ENCODE measurements around the gene CA12.
"Not testable (repeated sequence)": the region's sequence is repeated elsewhere in the genome, so short reads cannot be mapped to it uniquely, and the experiment has no call there.

CA12 gene

DNA sequence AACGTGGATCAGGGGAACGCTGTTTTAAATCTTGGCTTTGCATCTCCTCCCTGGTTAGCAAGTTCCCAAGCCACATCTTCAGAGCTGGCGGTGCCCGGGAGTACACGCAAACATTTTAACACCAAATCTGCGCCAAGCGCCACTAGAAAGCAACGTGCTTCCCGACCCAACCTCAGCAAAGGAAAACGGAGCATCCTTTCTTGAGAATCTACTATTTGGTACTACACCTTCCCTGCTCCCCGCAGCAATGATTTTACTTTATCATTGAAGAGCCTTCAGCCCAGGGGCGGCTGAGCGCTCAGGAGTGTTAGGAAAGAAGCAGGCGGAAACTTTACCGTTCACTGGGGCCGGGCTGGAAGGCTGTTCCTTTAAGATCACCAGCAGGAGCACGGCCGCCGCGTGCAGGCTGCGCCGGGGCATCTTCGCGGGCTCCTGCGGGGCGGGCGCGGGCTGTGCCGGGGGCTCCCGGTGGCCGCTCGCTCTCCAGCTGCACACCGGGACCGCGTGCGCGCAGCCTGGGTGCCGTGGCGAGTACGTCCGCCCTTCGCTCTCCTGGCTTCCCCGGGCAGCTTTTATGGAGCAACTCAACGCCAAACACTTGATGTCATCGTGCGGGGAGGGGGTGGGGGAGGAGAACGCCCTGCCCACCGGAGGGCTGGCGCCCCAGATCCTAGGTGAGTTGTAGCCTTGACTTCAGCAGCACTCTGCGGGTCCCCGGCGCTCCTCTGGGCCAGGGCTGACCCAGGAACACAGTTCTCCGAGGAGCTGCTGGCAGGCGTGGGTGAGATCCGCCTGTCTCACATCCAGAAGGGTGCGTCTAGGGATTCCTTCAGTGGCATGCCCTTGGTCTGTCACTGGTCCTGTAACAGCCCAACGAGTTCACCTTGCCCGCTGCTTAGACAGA, at the start of gene CA12:
Gene CA12, minus strand, starts transcription at position 546 of the 904 bp plus-strand sequence. Its CDS starts 126 bp downstream, at position 420.
- no peak for DNase-seq (ENCODE audit: low read depth)

DNA sequence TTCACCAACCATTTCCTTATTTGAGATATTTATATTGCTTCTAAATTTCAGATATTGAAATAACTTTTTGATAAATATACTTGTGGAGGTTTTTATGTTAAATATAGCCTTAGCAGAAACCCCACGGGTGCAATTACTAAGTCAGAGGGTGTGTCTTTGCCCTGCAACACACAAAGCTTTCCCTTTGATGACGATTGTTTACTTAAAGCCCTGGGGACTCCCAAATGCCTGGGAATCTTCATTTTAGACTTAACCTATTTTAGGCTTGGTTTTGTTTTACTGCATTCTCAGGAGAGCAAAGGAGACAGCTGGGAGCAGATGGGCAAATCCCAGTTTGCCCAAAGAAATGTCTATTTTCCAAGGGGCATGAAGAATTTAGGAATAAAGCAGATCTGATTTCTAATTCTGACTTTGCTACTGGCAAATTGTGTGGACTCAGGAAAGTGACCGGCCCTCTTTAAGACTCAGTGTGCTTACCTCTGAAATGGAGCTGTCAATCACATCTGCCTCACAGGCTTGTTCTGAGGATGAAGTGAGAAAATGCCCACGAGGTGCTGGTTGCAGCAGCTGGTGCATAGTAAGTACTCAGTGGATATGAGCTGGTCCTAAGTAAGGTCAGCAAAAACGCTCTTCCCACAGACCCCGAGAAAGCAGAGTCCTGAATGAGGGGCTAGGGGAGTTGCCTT, 49.3 kb upstream of the CA12 start:
- DNase-seq (ENCODE audit: low read depth): no peak

DNA sequence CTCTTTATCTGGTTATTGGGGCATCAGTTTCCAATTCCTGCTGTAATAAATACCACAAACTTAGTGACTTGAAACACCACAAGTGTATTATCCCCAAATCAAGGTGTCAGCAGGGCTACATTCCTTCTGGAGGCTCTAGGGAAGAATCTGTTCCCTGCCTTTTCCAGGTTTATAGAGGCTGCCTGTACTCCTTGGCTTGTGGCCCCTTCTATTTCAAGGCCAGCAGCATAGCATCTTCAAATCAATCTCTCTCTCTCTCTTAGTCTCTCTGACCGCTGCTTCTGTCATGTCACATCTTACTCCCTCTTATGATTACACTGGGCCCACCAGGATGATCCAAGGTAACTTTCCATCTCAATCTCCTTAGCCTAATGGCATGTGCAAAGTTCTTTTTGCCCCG, 44.9 kb upstream of the CA12 start:
- DNase-seq (ENCODE audit: low read depth): no peak

DNA sequence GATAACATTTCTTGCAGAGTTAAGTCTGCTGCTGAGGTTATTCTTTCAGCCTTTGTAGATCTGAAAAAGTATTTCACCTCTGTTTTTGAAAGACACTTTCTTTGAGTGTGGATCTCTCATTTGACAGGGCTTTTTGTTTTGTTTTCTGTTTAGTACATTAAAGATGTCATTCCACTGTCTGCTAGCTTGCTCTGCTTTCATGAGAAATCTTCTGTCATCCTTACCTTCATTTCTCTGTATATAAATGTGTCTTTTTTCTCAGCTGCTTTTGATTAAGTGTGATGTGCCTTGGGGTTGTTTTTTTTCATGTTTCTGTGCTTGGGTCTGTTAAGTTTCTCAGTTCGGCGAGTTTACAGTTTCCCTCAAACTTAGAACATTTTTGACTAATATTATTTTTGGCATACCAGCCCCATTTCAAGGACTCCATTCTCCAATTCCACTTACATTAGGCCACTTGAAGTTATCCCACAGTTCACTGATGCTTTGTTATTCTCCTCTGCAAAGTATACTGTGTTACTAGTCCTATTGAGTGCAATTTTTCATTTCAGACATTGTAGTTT, 43.9 kb upstream of the CA12 start:
- DNase-seq (ENCODE audit: low read depth): no peak

DNA sequence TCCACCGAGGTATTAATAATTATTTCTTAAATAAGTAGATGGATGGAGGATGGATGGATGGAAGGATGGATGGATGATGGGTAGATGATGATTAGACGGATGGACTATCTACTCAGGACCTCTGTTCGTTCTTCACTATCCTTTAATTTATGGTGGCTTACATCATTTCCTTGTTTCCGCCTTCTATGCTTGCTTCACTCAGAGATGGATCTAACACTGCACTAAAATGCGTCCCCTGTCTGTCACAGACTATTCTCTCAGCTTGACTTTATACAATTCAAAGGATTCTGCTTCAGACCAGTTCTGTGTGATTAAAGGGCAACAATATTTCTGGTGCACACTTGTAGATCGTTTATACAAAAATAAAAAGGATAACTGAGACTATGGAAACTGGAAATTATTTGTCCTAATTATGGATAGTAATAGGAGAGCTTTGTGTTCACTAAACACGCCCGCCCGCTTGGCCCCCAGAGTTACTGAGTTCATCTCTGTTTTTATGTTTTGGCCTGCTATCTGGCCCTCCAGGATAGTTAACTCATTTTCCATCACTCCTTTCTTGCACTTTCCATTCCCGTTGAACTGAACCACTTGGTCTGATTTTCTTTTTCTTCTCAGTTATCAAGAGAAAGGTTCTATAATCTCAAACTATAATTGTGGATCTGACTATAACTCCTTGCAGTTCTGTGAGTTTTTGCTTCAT, 41.4 kb upstream of the CA12 start:
- no peak for DNase-seq (ENCODE audit: low read depth)

DNA sequence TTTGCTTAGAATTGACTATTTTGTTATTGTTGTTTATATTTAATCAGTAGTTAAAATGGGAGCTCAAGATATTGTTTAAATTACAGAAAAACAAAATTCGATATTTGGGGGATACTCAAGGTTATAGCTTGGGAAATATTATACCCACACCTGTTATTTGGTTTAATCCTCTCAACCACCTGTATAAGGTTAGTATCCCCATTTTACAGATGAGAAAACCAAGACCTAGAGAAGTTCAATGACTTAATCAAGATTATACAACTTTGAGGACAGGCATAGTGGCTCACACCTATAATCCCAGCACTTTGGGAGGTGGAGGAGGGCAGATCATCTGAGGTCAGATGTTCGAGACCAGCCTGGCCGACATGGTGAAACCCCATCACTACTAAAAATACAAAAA, 39.8 kb upstream of the CA12 start:
- DNase-seq (ENCODE audit: low read depth): no peak

DNA sequence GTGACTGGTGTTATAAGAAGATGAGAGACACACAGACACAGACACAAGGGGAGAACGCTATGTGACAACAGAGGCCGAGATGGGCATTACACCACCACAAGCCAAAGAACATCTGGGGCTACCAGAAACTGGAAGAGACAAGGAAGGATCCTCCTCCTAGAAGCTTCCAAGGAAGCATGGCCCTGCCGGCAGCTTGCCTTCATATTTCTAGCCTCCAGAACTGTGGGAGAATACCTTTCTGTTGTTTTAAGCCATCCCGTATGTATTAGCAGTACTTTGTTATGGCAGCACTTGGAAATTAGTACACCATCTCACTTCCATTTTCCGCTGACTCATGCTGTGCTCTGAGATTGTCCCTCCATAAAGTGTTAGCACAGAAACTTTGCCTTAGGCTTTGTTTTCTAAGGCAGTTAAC, 38.7 kb upstream of the CA12 start:
- DNase-seq (ENCODE audit: low read depth): no peak

DNA sequence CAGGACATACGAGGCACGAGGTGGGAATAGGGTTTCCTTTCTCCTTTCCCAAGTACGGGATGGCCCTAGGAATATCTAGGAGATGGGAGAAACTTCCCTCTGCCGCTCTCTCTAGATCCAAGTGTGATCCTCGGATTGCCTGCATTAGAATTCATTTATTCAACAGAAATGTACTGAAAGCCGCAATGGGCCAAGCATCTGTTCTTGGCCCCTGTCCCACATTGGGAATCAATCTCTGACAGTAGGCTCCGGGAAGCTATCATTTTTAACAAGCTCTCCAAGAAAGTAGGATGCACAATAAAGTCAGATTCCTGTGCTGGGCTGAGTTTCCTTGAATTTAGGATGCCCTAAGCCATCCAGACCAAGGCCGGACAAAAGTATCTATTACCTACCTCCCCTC, 37.2 kb upstream of the CA12 start:
- no peak for DNase-seq (ENCODE audit: low read depth)

DNA sequence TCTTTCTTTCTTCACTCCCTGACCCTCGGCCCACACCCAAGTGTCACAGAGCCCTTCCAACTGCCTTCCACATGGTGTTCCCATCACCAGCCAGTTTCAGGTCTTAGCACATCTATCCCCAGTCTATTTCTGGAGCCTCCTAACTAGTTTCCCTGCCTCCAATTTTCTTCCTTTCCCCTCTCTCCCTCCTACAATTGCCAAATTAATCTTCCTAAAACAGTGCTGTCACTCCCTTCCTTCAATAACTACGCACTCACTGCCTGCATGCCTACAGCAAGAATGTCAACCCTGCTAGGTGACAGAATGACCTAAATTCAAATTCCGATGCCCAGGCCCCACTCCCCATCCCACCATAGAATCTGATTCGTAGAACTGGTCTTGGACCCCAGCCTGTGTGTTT, 36.1 kb upstream of the CA12 start:
- no peak for DNase-seq (ENCODE audit: low read depth)

DNA sequence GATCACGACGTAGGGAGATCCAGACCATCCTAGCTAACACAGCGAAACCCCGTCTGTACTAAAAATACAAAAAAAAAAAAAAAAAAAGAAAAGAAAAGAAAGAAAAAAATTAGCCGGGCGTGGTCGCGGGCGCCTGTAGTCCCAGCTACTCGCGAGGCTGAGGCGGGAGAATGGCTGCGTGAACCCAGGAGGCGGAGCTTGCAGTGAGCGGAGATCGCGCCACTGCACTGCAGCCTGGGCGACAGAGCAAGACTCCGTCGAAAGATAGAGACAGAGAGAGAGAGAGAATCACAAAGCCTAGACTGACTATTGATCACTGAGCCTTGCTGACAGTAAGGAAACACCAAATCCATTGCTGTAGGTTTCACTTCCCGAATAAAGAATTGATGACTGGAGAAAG, 35.6 kb upstream of the CA12 start:
- not testable (repeated sequence) for DNase-seq (ENCODE audit: low read depth)

DNA sequence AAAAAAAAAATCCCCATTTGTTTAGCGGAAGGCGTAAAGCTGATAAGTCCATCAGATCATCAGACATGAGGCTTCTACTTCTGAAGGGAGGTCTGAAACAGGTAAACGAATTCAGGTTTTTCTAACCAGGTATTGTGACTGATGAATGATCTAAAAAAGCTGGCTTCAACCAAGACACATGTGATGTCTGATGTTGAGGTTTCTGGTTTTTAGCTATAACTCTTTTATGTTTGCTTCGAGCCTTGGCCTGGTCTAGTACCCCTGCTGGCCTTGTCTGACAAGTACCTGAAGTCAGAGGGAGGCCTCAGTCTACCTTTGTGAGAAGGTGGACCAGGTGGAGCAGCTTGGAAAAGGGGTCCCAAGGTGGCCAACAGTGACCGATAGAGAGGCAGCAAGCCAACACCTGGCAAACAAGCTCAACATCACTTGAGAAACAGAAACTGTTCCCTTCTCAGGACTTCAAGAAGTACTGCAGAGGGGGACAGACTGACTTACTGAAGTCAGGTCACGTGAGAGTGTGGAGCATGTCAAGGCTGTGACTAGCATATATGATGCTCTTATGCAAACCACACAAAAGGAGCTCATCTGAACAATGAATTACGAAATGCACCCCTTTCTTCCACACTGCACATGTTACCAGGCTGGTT, 33.0 kb upstream of the CA12 start:
- DNase-seq (ENCODE audit: low read depth): no peak

DNA sequence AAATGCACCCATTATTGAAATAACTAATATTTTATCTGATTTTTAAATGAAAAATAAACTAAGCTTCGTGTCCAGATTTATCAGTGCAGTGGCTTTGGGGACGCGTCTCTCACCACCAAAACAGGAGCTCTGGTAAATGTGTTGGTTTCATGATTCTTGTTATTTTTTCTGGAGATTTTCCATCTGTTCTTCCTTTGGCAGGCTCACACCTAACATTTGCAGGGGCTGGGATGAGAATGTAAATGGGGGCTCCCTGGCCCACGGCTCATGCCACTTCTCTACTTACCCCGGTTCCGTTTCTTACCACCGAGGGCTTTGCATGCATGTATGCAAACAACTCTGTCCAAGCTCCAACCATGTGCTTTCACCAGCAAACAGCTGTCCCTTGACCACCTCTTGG, 30.9 kb upstream of the CA12 start:
- no peak for DNase-seq (ENCODE audit: low read depth)

DNA sequence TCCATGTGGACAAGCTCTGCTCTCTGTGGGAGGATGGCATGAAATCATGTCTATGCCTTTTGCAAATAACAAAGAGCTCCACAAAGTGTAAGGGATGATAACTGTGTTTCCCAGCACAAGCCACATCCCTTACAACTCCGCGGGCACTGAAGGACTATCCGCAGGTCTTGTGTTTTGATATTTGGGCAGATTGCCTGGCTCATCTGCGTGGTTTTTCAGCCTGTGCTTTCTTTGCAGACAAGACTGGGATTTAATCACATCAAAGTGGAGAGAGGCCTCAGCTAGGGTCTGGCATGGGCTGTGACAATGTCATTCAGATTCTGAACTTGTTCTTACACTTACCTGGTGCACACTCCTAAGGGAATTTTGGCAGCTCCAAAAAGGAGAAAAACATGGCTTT, 30.2 kb upstream of the CA12 start:
- DNase-seq (ENCODE audit: low read depth): no peak

DNA sequence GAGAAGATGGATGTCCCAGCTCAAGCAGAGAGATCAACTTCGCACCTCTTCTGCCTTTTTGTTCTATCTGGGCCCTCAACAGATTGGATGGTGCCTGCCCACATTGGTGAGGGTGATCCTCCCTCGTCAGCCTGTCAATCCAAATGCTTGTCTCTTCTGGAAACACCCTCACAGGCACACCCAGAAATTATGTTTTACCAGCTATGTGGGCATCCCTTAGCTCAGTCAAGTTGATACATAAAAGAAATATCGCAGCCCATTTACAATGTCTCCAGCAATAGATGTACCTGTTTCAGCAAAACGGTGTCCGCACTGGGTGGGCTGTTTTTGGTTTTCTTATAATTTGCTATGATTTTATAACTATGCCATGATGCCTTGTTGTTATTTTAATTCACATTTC, 27.5 kb upstream of the CA12 start:
- DNase-seq (ENCODE audit: low read depth): no peak

DNA sequence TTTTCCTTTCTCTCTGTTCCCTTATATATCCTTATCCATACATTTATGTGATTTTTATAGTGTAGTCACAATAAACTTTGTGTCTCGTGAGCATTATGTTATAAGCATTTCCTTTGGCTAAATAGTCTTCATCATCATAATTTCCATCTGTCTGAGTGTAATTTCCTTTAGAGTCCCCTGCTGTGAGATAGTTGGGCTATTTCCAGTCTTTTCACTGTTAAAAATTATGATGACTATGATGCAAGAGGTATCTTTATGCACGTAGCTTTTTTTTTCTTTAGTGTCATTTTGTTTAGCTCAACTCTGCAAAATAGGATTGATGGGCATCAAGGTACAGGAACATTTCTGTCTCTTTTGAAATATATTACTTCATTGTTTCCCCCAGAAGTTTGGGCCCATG, 26.9 kb upstream of the CA12 start:
- DNase-seq (ENCODE audit: low read depth): no peak

DNA sequence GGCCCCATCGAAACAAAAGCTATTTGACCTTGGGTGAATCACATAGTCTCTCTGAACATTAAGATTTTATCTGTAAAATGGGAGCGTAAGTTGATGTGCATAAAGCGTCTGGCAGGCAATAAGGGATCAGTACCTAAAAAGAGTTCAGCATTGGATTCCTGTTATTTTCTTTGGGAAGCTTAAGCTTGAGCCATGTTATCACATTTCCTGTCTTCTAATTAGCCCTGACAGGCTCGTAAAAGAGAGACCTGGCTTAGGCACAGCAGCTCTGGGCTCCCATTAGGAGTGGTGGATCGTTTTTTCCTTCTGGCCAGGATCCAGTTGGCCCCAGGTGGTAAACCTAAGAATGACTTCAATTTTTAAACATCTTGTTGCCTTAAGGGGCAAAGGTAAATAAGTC, 26.0 kb upstream of the CA12 start:
- DNase-seq (ENCODE audit: low read depth): no peak

DNA sequence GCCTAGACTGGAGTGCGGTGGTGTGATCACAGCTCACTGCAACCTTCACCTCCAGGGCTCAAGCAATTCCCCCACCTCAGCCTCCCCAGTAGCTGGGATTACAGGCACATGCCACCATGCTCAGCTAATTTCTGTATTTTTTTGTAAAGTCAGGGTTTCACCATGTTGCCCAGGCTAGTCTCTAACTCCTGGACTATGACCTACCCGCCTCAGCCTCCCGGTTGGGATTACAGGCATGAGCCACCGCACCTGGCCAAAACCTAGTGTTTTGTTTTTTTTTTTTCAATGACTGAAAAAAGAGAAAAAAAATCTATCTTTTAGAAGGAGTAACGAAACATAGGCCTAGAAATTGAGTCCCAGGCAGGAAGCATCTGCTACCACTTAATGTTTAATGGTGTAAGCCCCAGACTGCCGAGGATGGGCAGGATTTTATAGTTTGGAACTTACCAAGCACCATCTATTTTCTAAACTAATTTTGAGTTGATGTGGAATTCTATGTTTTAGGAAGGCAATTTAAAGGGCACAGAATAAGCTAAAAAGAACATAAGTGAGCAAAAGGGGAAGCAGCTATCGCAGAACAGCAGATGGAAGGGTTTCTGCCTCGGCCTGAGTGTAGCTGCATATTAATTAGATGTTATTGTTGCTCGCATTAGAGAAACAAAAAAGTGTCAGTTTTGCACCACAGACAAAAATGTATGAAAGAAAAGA, 24.2 kb upstream of the CA12 start:
- no peak for DNase-seq (ENCODE audit: low read depth)

DNA sequence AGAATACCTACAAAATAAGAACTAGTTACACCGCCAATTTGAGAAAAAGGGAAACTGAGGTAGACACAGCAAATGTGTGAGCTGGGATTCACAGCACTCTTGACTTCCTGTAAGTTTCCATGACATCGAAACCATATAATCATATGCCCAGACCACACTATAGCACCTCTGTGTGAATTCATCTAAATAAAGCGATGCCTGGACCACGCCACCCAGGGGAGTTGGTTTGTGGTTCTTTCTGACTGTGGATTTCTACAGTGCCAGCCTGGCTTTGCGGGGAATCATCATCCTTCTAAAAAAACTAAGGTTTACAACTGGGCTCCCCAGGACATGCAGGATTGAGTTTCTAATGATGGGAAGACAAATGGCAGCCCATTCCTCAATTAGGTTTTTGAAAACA, 23.5 kb upstream of the CA12 start:
- DNase-seq (ENCODE audit: low read depth): no peak

DNA sequence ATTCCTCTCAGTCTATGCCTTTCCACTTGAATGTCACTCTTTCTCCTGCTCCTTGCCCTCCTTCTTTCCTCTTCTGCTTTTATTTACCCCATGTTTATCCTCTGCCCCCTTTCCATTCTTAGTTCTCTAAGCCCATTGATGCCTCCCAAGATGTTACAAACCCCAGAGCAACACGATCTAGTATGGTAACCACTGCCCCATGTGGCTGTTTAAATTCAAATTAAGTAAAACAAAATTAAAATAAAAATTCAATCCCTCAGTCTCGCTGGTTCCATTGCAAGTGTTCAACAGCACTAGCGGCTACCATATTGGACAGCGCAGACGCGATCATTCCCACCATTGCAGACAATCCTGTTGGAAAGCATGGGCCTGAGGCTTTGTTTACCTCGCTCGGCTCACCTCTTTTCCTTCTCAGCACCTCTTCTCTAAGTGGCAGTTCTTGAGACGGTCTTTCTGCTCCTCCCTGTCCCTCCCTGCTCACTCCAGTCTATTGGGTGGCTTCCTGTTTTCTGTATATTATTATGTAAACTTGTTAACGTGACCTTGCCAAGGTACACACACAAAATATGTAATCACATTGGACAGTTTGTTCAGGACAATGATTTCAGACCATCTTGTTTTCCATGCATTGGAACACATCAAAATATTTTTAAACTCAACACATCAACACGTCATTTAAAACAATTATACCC, 21.8 kb upstream of the CA12 start:
- no peak for DNase-seq (ENCODE audit: low read depth)

DNA sequence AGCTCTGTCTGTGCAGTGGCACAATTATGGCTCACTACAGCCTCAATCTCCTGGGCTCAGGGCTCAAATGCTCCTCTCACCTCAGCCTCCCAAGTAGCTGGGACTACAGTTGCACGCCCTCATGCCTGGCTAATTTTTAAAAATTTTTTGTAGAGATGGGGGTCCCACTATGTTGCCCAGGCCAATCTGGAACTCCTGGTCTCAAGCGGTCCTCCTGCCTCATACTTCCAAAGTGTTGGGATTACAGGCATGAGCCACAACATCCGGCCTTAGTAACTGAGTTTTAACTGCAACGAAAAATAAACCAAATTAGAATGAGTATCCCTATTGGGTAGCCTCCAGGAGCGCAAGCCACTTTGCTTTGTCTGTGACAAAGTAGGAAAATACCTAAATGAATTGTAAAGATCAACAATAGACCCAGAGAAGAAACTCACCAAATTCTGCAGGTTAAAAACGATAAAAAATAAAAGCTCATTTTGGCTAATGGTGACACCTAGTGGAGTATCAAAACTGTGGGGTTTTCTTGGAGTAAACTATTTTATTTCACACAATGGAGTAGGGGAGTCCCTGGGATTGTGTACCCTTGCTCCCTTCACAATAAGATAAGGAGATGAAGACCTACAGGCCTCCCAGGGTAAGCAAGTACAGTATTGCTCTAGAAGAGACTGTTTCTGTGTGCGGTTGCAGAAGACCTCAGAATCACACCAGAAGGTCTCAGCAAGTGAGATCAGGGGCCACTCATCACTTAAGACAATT, 21.0 kb upstream of the CA12 start:
- no peak for DNase-seq (ENCODE audit: low read depth)
